Activated CD8-positive, alpha-beta T cell treated with anti-CD3 and anti-CD28 coated beads, Interleukin-2, amount 10 ng/mL, durations not matched to agents 7 days and 5 days (primary cell): ENCODE data around the gene MAGI2. TPM values are rescaled to one million over a fixed set of nuclear protein-coding genes. Genes with fewer than 3 reads are reported as not detected.

ENCODE experiments used
- ATAC-seq: fragments of 150-1000 bp; cut with Tn5 transposase; one replicate; pipeline ENCODE4 v1.10.0; 2021; ENCODE audit warnings: moderate library complexity
- CTCF ChIA-PET: fragments of 350-600 bp; sonication (Branson Sonifier 250); formaldehyde crosslinking; loops from one replicate; lab custom pipeline; 2021; ENCODE audit warnings: antibody characterized with exemption; lab: Charles Lee
- POLR2A ChIA-PET: fragments of 350-600 bp; sonication (Branson Sonifier 250); formaldehyde crosslinking; loops from one replicate; lab custom pipeline; 2021; ENCODE audit warnings: antibody characterized with exemption; lab: Charles Lee
- DNase-seq: peaks from one replicate; pipeline ENCODE4 v3.0.0-alpha.2; 2020
- H3K27ac Mint-ChIP-seq: one replicate; pipeline ENCODE4 v1.8.0; 2021; ENCODE audit warnings: mild to moderate bottlenecking, mixed read lengths
- H3K27me3 Mint-ChIP-seq: one replicate; pipeline ENCODE4 v1.8.0; 2021; ENCODE audit warnings: low read depth, mixed read lengths
- H3K36me3 Mint-ChIP-seq: one replicate; pipeline ENCODE4 v1.8.0; 2021; ENCODE audit warnings: low read depth, mixed read lengths
- H3K4me1 Mint-ChIP-seq: one replicate; pipeline ENCODE4 v1.8.0; 2021; ENCODE audit warnings: low read depth, mixed read lengths
- H3K4me3 Mint-ChIP-seq: one replicate; pipeline ENCODE4 v1.8.0; 2021; ENCODE audit warnings: mild to moderate bottlenecking, mixed read lengths
- H3K9me3 Mint-ChIP-seq: one replicate; pipeline ENCODE4 v1.8.0; 2022; ENCODE audit warnings: mixed read lengths; ENCODE audit not compliant: insufficient read depth
- total RNA-seq, 2 experiments: library from RNA; stranded (reverse); gene quantifications; one replicate each; pipeline ENCODE4 v1.2.3, GENCODE V29; 2021

MAGI2 gene
- total RNA-seq, 2 experiments from 2014 or later: 0.05 TPM; not detected in 1

DNA sequence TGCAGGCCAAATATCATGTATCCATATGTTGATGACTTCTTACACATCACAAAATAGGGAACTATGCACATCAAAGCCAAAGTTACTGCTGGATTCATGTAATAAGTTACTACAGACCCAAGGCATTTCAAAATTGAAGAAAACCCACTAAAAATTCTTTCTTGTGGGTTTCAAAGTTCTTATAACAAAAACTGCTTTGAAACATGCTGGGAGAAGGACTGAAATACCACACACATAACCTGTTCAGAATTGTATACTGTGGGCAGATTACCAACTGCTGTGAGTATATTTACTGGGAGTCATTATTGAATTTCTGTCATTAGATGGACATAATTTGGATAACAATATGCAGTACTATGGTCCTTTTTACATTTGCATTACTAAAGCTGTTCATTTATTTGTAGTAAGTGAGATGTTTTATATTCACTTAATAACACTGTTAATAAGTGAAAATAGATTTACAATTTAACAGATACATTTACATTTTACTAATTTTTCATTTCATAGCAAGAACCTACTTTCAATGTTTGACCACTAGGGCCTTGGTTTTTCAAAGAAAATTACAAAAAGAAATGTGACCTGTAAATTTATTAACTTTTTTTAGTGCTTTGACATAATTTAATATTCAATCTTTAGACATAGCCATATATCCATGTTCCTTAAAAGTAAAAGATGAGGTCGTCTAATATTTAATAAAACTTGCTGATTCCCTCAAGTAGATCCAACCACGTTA is 132.6 kb downstream of the MAGI2 start:
- no peak for ATAC-seq
- Mint-ChIP-seq H3K4me3 (no peak overlapping the region), H3K36me3 (no peaks in the 10 kb centered on the region), H3K9me3 (no peaks in the 10 kb centered on the region), H3K27me3 (no peaks in the 10 kb centered on the region), H3K4me1 (no peaks in the 10 kb centered on the region), H3K27ac (no peak overlapping the region)
- POLR2A ChIA-PET: no interaction called here
- no peak for DNase-seq
- CTCF ChIA-PET: interaction anchor here (1.3 kb wide), 1 partner anchor 23 kb away, joined by 3 read pairs; no protein-coding TSS in a partner anchor

DNA sequence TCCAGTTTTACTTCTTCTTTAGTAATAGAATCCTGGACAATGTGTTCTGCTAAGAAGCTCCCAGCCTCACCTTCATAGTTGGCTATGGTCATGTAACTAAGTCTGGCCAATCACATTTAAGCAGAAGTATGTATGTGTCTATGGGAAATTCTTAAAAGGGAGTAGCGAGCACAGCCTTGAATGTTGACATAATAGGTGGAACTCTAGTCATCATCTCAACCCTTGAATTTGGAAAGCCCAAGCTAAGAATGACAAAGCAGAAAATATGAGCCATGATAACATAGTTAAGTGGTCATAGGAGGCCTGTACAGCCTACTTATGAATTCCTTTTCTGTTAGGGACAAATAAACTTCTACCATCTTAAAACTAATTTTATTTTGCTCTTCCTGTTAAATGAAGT is 134.1 kb downstream of the MAGI2 start:
- Mint-ChIP-seq H3K27me3 (no peaks in the 10 kb centered on the region), H3K36me3 (no peaks in the 10 kb centered on the region), H3K4me3 (no peak overlapping the region), H3K27ac (no peak overlapping the region), H3K9me3 (no peaks in the 10 kb centered on the region), H3K4me1 (no peaks in the 10 kb centered on the region)
- ChIA-PET CTCF (no interaction called here), POLR2A (no interaction called here)
- ATAC-seq (no peak), DNase-seq (no peak)

DNA sequence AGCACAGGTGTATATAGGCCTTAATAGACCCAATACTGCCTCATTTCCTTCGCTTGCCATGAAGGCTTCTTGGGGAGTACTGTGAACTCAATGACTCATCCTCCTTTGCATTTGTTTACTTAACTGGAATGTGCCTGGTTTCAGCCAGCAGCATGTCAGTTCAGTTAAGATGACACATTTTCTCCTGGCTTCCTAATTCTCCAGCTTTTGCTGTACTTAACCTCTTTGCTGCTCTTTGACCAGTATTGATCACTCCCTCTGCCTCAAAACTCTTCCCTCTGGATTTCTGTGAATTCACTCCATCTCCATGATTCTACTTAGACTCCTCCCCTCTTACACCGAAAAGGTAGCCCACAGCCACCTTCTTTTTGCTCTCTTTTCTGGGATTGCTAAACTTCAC is 135.7 kb downstream of the MAGI2 start:
- Mint-ChIP-seq H3K9me3 (no peaks in the 10 kb centered on the region), H3K27me3 (no peaks in the 10 kb centered on the region), H3K27ac (no peak overlapping the region), H3K4me1 (no peaks in the 10 kb centered on the region), H3K36me3 (no peaks in the 10 kb centered on the region), H3K4me3 (no peak overlapping the region)
- ATAC-seq (no peak), DNase-seq (no peak)
- ChIA-PET CTCF (no interaction called here), POLR2A (no interaction called here)

DNA sequence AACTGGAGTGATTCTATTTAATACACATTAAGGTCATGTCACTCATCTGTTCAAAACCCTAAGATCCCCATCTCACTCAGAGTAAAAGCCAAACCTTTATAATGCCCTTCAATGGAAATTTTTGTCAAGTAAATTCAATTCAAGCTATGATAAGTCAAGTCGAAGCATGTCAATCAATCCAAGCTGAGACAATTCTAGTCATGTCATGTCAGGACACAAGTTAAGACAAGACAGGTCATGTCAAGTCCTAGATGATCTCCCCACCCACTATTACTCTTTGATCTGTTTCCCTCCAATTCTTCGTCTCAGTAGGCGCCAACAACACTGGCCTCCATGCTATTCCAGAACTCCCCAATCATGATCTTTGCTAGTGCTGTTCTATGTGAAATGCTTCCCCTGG is 141.4 kb downstream of the MAGI2 start:
- POLR2A ChIA-PET: no interaction called here
- ATAC-seq (no peak), DNase-seq (no peak)
- Mint-ChIP-seq H3K4me1 (no peaks in the 10 kb centered on the region), H3K4me3 (no peak overlapping the region), H3K27ac (no peak overlapping the region), H3K9me3 (no peaks in the 10 kb centered on the region), H3K27me3 (no peaks in the 10 kb centered on the region), H3K36me3 (no peaks in the 10 kb centered on the region)
- CTCF ChIA-PET: no interaction called here

DNA sequence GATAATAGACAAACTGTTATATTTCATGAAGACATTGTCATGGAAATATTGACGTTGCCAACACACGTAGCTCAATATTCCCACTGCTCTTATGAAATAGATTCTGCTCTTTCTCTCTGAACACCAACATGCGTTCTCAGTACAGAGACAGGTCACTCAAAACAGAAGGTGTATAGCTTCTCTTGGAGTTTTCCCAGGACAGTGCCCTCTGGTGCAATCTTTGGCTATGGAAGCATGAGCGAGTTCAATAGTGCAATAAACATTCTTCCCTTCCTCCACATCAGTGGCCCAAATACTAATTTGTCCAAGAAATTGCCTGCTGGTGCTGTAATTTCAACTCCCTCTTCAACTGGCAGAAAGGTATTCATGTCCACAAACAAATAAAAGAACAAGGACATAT is 145.3 kb downstream of the MAGI2 start:
- ATAC-seq: no peak
- Mint-ChIP-seq H3K4me1 (no peaks in the 10 kb centered on the region), H3K9me3 (no peaks in the 10 kb centered on the region), H3K27ac (no peak overlapping the region), H3K4me3 (no peak overlapping the region), H3K36me3 (no peaks in the 10 kb centered on the region), H3K27me3 (no peaks in the 10 kb centered on the region)
- CTCF ChIA-PET: no interaction called here
- POLR2A ChIA-PET: no interaction called here
- DNase-seq: no peak

DNA sequence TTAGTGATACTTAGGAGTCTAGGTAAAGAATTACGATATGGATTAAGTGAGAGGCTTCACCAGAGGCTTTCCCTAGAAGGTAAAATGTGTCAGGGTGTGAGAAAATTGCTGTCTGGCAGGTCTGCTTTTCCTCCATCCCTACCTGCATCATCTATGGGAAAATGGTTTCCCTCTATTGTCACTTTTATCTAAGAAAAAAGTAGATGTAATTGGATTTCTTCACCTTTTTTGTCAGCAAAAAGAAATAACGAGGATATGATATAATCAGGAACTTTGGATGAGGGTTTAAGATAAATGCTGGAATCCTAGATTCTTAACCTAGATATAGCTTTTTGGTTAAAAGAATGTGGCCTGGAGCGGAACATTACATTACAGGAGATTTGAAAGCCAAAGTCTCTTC is 146.1 kb downstream of the MAGI2 start:
- H3K27ac Mint-ChIP-seq: no peak overlapping the region
- H3K4me1 Mint-ChIP-seq: no peaks in the 10 kb centered on the region
- no peaks in the 10 kb centered on the region for H3K36me3 Mint-ChIP-seq
- DNase-seq (no peak), ATAC-seq (no peak)
- no peak overlapping the region for H3K4me3 Mint-ChIP-seq
- ChIA-PET CTCF (no interaction called here), POLR2A (no interaction called here)
- no peaks in the 10 kb centered on the region for H3K9me3 Mint-ChIP-seq
- no peaks in the 10 kb centered on the region for H3K27me3 Mint-ChIP-seq

DNA sequence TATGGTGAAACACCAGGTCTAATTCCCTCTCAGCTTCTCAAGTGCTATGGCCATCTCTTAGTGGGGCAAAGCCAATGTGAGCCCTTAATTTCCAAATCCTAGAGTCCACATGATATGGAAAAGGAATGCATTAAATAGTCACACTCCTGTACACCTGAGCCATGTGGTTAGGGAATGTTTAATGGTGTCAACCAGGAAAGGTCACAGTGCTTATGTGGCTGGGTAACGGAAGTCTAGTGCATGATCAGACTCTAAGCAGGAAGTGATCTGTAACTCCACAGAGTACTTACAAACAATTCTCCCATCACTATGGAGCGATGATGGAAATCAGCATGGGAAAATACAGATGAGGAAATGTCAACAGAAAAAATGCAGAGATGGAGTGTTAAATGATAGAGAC is 148.8 kb downstream of the MAGI2 start:
- ChIA-PET CTCF (no interaction called here), POLR2A (no interaction called here)
- Mint-ChIP-seq H3K9me3 (no peaks in the 10 kb centered on the region), H3K4me1 (no peaks in the 10 kb centered on the region), H3K4me3 (no peak overlapping the region), H3K27me3 (no peaks in the 10 kb centered on the region), H3K36me3 (no peaks in the 10 kb centered on the region), H3K27ac (no peak overlapping the region)
- DNase-seq (no peak), ATAC-seq (no peak)

DNA sequence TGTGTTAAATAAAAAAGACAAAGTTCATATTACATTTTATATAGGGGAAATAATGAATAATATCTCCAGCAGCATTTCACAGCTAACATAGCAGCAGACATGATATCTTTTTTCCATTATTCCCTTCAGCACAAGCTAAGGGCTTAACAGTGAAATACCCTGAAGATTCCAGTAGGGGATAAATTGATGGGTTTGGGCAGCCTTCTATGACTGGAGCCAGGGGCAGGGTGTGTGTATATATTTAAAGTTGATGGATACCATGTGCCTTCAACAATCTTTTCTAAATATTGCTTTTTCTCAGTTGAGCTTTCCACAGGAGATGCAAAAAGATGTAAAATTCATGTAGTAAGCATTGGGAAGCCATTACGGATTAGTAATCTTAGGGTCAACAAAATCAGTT is 151.2 kb downstream of the MAGI2 start:
- Mint-ChIP-seq H3K27me3 (no peaks in the 10 kb centered on the region), H3K36me3 (no peaks in the 10 kb centered on the region), H3K9me3 (no peaks in the 10 kb centered on the region), H3K27ac (no peak overlapping the region), H3K4me1 (no peaks in the 10 kb centered on the region), H3K4me3 (no peak overlapping the region)
- DNase-seq (no peak), ATAC-seq (no peak)
- ChIA-PET CTCF (interaction anchor here (0.9 kb wide), 1 partner anchor 18 kb away, joined by 3 read pairs; no protein-coding TSS in a partner anchor), POLR2A (no interaction called here)

DNA sequence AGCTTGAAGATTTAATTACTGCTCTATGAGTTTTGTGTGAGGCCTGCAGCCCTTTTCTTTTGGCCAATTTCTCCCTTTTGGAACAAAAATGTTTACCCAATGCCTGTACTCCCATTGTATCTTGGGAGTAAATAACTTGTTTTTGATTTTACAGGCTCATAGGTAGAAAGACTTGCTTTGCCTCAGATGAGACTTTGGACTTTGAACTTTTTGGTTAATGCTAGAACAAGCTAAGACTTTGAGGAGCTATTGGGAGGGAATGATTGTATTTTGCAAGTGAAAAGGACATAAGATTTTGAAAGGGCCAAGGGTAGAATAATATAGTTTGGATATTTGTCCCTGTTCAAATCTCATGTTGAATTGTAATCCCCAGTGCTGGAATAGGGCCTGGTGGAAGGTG is 152.0 kb downstream of the MAGI2 start:
- ATAC-seq (no peak), DNase-seq (no peak)
- ChIA-PET POLR2A (no interaction called here), CTCF (interaction anchor here (0.9 kb wide), 1 partner anchor 17 kb away, joined by 3 read pairs; no protein-coding TSS in a partner anchor)
- Mint-ChIP-seq H3K9me3 (no peaks in the 10 kb centered on the region), H3K4me3 (no peak overlapping the region), H3K27ac (no peak overlapping the region), H3K27me3 (no peaks in the 10 kb centered on the region), H3K4me1 (no peaks in the 10 kb centered on the region), H3K36me3 (no peaks in the 10 kb centered on the region)

DNA sequence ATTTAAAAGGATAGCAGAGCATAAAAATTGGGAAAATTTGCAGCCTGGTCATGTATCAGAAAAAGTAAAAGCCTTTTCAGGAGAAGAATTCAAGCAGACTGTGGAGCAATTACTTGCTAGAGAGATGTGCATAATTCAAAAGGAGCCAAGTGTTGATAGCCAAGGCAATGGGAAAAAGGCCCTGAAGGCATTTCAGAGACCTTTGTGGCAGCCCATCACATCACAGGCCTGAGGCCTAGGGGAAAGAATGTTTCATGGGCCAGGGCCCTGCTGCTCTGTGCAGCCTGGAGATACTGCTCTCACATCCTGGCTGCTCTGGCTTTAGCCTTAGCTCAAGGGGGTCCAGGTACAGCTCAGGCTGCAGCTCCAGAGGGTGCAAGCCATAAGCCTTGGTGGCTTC is 152.9 kb downstream of the MAGI2 start:
- DNase-seq: no peak
- H3K27me3 Mint-ChIP-seq: no peaks in the 10 kb centered on the region
- no peak for ATAC-seq
- no peak overlapping the region for H3K27ac Mint-ChIP-seq
- POLR2A ChIA-PET: no interaction called here
- H3K36me3 Mint-ChIP-seq: no peaks in the 10 kb centered on the region
- CTCF ChIA-PET: no interaction called here
- H3K4me1 Mint-ChIP-seq: no peaks in the 10 kb centered on the region
- no peaks in the 10 kb centered on the region for H3K9me3 Mint-ChIP-seq
- no peak overlapping the region for H3K4me3 Mint-ChIP-seq

DNA sequence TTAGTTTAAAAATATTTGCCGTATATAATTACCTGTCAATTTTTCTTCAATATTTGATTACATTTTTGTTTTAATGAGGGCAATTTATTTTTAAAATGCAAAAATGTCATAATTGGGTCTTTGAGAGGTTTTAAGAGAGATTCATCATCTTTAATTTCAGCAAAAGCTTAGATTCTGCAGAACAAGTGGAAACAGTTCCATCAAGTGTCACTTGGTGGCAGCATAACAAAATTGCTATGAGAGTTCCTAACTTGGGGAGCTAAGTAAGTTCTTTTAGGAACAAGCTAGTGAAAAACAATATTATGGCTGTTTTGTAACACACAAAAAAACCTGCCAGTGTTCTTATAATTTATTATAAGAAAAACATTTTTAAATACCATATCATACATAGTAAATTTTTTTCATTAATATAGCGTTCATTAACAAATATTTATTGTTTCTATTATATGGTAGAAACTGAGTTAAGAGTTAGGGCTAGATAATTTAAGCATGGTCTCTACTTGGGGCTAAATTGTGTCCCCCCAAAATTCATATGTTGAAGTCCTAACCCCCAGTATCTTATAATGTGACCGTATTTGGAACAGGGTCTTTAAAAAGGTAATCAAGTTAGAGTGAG is 155.2 kb downstream of the MAGI2 start:
- H3K4me3 Mint-ChIP-seq: no peak overlapping the region
- H3K27me3 Mint-ChIP-seq: no peaks in the 10 kb centered on the region
- no peak for ATAC-seq
- H3K27ac Mint-ChIP-seq: no peak overlapping the region
- H3K4me1 Mint-ChIP-seq: no peaks in the 10 kb centered on the region
- CTCF ChIA-PET: interaction anchor here (1.1 to 1.3 kb wide), 4 partner anchors 12 to 750 kb away, joined by 3 to 7 read pairs (median 4); no protein-coding TSS in a partner anchor
- no peaks in the 10 kb centered on the region for H3K9me3 Mint-ChIP-seq
- no peaks in the 10 kb centered on the region for H3K36me3 Mint-ChIP-seq
- DNase-seq: no peak
- POLR2A ChIA-PET: no interaction called here

DNA sequence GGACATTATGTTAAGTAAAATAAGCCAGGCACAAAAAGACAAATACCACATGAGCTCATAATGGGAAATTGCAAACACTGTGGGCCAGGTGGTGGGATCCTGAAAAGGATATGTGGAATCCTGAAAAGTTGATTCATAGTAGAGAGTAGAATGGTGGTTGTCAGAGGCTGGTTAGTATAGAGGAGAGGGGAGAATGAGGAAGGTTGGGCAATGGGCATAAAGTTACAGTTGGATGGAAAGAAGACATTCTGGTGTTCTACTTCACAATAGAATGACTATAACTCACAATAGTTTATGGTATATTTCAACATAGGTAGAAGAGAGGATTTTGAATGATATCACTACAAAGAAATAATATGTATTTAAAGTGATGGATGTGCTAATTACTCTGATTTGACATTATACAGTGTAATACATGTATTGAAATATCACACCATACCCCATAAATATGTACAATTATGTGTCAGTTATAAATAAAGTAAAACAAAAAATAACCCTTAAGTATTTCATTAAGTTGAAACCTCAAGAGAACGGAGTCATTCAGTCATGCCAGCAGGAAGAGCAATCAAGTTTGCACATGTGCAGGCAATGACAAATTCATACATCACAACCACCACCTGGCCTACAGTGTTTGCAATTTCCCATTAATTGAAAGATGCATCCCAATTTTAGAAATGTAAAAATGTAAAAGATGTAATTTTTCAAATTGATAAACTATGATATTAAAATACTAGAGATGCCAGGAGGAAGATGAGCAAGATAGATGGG is 156.7 kb downstream of the MAGI2 start:
- Mint-ChIP-seq H3K27ac (no peak overlapping the region), H3K36me3 (no peaks in the 10 kb centered on the region), H3K9me3 (no peaks in the 10 kb centered on the region), H3K4me1 (no peaks in the 10 kb centered on the region), H3K27me3 (no peaks in the 10 kb centered on the region), H3K4me3 (no peak overlapping the region)
- DNase-seq: no peak
- POLR2A ChIA-PET: no interaction called here
- no peak for ATAC-seq
- CTCF ChIA-PET: no interaction called here
